Activated T-cell treated with anti-CD3 and anti-CD28 coated beads for 24 hours (primary cell): ENCODE data around the gene DAZAP2.
"Not testable (repeated sequence)": the region's sequence is repeated elsewhere in the genome, so short reads cannot be mapped to it uniquely, and the experiment has no call there.

Experiments used
- DNase-seq: peaks from one replicate; pipeline ENCODE4 v3.0.0-alpha.2; 2020; ENCODE audit warnings: low read depth

Gene DAZAP2

GRCh38 chr12:51217133-51217967 lies 21.3 kb upstream of the DAZAP2 start:
- DNase-seq: peak; percentile 14

- DNase-seq: peak; percentile 51
Measured at GRCh38 chr12:51217968-51218606, 20.5 kb upstream of the DAZAP2 start, which contains the start of gene POU6F1. TSS of gene POU6F1 (minus strand) at chr12:51218062. CDS start at chr12:51206836, 11,226 bp downstream.

GRCh38 chr12:51218607-51219161 lies 19.9 kb upstream of the DAZAP2 start:
- DNase-seq: no peak

GRCh38 chr12:51219322-51219721 lies 19.3 kb upstream of the DAZAP2 start:
- no peak for DNase-seq

GRCh38 chr12:51219857-51220256 lies 18.8 kb upstream of the DAZAP2 start:
- not testable (repeated sequence) for DNase-seq

GRCh38 chr12:51222461-51222860 lies 16.2 kb upstream of the DAZAP2 start:
- DNase-seq: no peak

- DNase-seq: no peak
Measured at GRCh38 chr12:51224625-51225024, 14.0 kb upstream of the DAZAP2 start.

- no peak for DNase-seq
Measured at GRCh38 chr12:51225234-51225633, 13.4 kb upstream of the DAZAP2 start.

GRCh38 chr12:51225771-51226170 lies 12.9 kb upstream of the DAZAP2 start:
- DNase-seq: no peak

GRCh38 chr12:51227112-51227511 lies 11.5 kb upstream of the DAZAP2 start:
- DNase-seq: not testable (repeated sequence)

- DNase-seq: no peak
Measured at GRCh38 chr12:51227962-51228361, 10.7 kb upstream of the DAZAP2 start.

- DNase-seq: no peak
Measured at GRCh38 chr12:51229116-51229809, 9.4 kb upstream of the DAZAP2 start.

GRCh38 chr12:51232642-51233041 lies 6.0 kb upstream of the DAZAP2 start:
- DNase-seq: no peak

- no peak for DNase-seq
Measured at GRCh38 chr12:51234530-51234929, 4.1 kb upstream of the DAZAP2 start.

- DNase-seq: no peak
Measured at GRCh38 chr12:51238037-51238509, 553 bp upstream of the DAZAP2 start.

GRCh38 chr12:51240971-51241370 lies 2.3 kb downstream of the DAZAP2 start:
- DNase-seq: no peak

GRCh38 chr12:51242120-51242519 lies 3.5 kb downstream of the DAZAP2 start:
- no peak for DNase-seq

- DNase-seq: no peak
Measured at GRCh38 chr12:51242876-51243275, 4.2 kb downstream of the DAZAP2 start.

GRCh38 chr12:51244269-51244668 lies 5.6 kb downstream of the DAZAP2 start:
- DNase-seq: no peak

GRCh38 chr12:51245476-51246253 lies 7.0 kb downstream of the DAZAP2 start:
- DNase-seq: no peak

- no peak for DNase-seq
Measured at GRCh38 chr12:51246254-51246853, 7.7 kb downstream of the DAZAP2 start.
